Mucosa of rectum (tissue), 2 donors: ENCODE results near the gene BAG5.

ENCODE experiments used
- H3K27ac ChIP-seq, 2 donors: one replicate each; pipeline ENCODE4 v1.7.0; 2013; ENCODE audit warnings: inconsistent platforms in 2 of 2, low read depth in 2 of 2, low read length in 2 of 2
- H3K27me3 ChIP-seq, 2 donors: one replicate each; pipeline ENCODE4 v1.7.0; 2013; ENCODE audit warnings: low read length in 2 of 2; ENCODE audit not compliant: control insufficient read depth in 2 of 2, insufficient read depth in 2 of 2
- H3K36me3 ChIP-seq, 2 donors: one replicate each; pipeline ENCODE4 v1.7.0; 2013; ENCODE audit warnings: low read length in 2 of 2; ENCODE audit not compliant: control insufficient read depth in 2 of 2, insufficient read depth in 2 of 2
- H3K4me1 ChIP-seq, 2 donors: one replicate each; pipeline ENCODE4 v1.7.0; 2013; ENCODE audit warnings: low read length in 2 of 2, mild to moderate bottlenecking in 1 of 2; ENCODE audit not compliant: control insufficient read depth in 2 of 2, insufficient read depth in 2 of 2
- H3K4me3 ChIP-seq, 2 donors: one replicate each; pipeline ENCODE4 v1.7.0; 2013; ENCODE audit warnings: low read length in 2 of 2
- H3K9ac ChIP-seq, 2 donors: one replicate each; pipeline ENCODE4 v1.7.0; 2013; ENCODE audit warnings: low read length in 2 of 2, low read depth in 1 of 2, mild to moderate bottlenecking in 1 of 2
- H3K9me3 ChIP-seq, 2 donors: one replicate each; pipeline ENCODE4 v1.7.0; 2013; ENCODE audit warnings: low read length in 2 of 2; ENCODE audit not compliant: control insufficient read depth in 2 of 2
- donor health status: healthy.
- donor health status: Normal muscosa, but diverticular disease.

The BAG5 gene

GRCh38 chr14:103568952-103569351 lies 6.5 kb upstream of the BAG5 start:
- Histone ChIP-seq H3K27me3 (no peaks in the 10 kb centered on the region), H3K4me1 (peaks cover 7 to 12% of the 10 kb centered on the region in 2 donors), H3K4me3 (no peak overlapping the region), H3K9me3 (no peaks in the 10 kb centered on the region), H3K9ac (no peak overlapping the region), H3K27ac (no peak overlapping the region), H3K36me3 (peaks cover 1 to 5% of the 10 kb centered on the region in 2 donors)

GRCh38 chr14:103563844-103564505 lies 1.5 kb upstream of the BAG5 start:
- Histone ChIP-seq H3K27ac (no peak overlapping the region), H3K27me3 (no peaks in the 10 kb centered on the region), H3K36me3 (peaks cover 16% of the 10 kb centered on the region in 2 donors), H3K9ac (peak overlapping the region; percentile 80 to 88), H3K9me3 (no peaks in the 10 kb centered on the region), H3K4me1 (peaks cover 26 to 32% of the 10 kb centered on the region in 2 donors), H3K4me3 (peak overlapping the region; percentile 92 to 94)

GRCh38 chr14:103563226-103563620 lies 766 bp upstream of the BAG5 start:
- H3K36me3 ChIP-seq = peaks cover 22 to 23% of the 10 kb centered on the region in 2 donors
- H3K27ac ChIP-seq = peak overlapping the region; percentile 95 to 96
- H3K4me3 ChIP-seq = peak overlapping the region; percentile 92 to 94
- no peaks in the 10 kb centered on the region for H3K27me3 ChIP-seq
- no peaks in the 10 kb centered on the region for H3K9me3 ChIP-seq
- peak overlapping the region; percentile 80 to 88 for H3K9ac ChIP-seq
- H3K4me1 ChIP-seq = peaks cover 26 to 34% of the 10 kb centered on the region in 2 donors

GRCh38 chr14:103562179-103562428 lies 353 bp downstream of the BAG5 start:
- peak overlapping the region; percentile 95 to 96 for H3K27ac ChIP-seq
- H3K4me1 ChIP-seq = peaks cover 26 to 36% of the 10 kb centered on the region in 2 donors
- peak overlapping the region; percentile 80 to 88 for H3K9ac ChIP-seq
- H3K4me3 ChIP-seq = peak overlapping the region; percentile 92 to 94
- H3K36me3 ChIP-seq = peaks cover 25 to 30% of the 10 kb centered on the region in 2 donors
- no peaks in the 10 kb centered on the region for H3K9me3 ChIP-seq
- H3K27me3 ChIP-seq = no peaks in the 10 kb centered on the region

- H3K27me3 ChIP-seq = no peaks in the 10 kb centered on the region
- peaks cover 26 to 38% of the 10 kb centered on the region in 2 donors for H3K4me1 ChIP-seq
- peak overlapping the region; percentile 92 to 94 for H3K4me3 ChIP-seq
- H3K27ac ChIP-seq = peak overlapping the region; percentile 95 to 96
- H3K36me3 ChIP-seq = peaks cover 26 to 34% of the 10 kb centered on the region in 2 donors
- peak overlapping the region; percentile 80 to 88 for H3K9ac ChIP-seq
- H3K9me3 ChIP-seq = no peaks in the 10 kb centered on the region
Observed at GRCh38 chr14:103561381-103562178, 877 bp downstream of the BAG5 start.

- peak overlapping the region; percentile 92 to 94 for H3K4me3 ChIP-seq
- peaks cover 25 to 34% of the 10 kb centered on the region in 2 donors for H3K36me3 ChIP-seq
- peak overlapping the region; percentile 8 to 88 for H3K9ac ChIP-seq
- H3K9me3 ChIP-seq = no peaks in the 10 kb centered on the region
- H3K27ac ChIP-seq = no peak overlapping the region
- H3K4me1 ChIP-seq = peaks cover 26 to 38% of the 10 kb centered on the region in 2 donors
- no peaks in the 10 kb centered on the region for H3K27me3 ChIP-seq
Observed at GRCh38 chr14:103560691-103561090, 1.8 kb downstream of the BAG5 start.

GRCh38 chr14:103559766-103560165 lies 2.7 kb downstream of the BAG5 start:
- Histone ChIP-seq H3K27me3 (no peaks in the 10 kb centered on the region), H3K9ac (no peak overlapping the region), H3K4me1 (peaks cover 26 to 38% of the 10 kb centered on the region in 2 donors), H3K4me3 (no peak overlapping the region), H3K9me3 (no peaks in the 10 kb centered on the region), H3K36me3 (peaks cover 25 to 34% of the 10 kb centered on the region in 2 donors), H3K27ac (no peak overlapping the region)

- H3K4me1 ChIP-seq = peaks cover 16 to 28% of the 10 kb centered on the region in 2 donors
- H3K4me3 ChIP-seq = no peak overlapping the region
- H3K9me3 ChIP-seq = no peaks in the 10 kb centered on the region
- peaks cover 25 to 34% of the 10 kb centered on the region in 2 donors for H3K36me3 ChIP-seq
- H3K27me3 ChIP-seq = no peaks in the 10 kb centered on the region
- no peak overlapping the region for H3K9ac ChIP-seq
- peak overlapping the region in 1 of 2 donors; percentile 3 for H3K27ac ChIP-seq
Observed at GRCh38 chr14:103558071-103558882, 4.2 kb downstream of the BAG5 start.

GRCh38 chr14:103556946-103557758 lies 5.3 kb downstream of the BAG5 start:
- Histone ChIP-seq H3K27ac (peak overlapping the region in 1 of 2 donors; percentile 38), H3K36me3 (peaks cover 25 to 34% of the 10 kb centered on the region in 2 donors), H3K4me3 (no peak overlapping the region), H3K4me1 (peaks cover 16 to 28% of the 10 kb centered on the region in 2 donors), H3K9me3 (no peaks in the 10 kb centered on the region), H3K27me3 (no peaks in the 10 kb centered on the region), H3K9ac (no peak overlapping the region)
